CD4-positive, alpha-beta T cell (primary cell): ENCODE results near the gene RFNG. TPM values are rescaled to one million over a fixed set of nuclear protein-coding genes. Genes with fewer than 3 reads are reported as not detected.
A peak's percentile ranks its signal among the peaks of the same experiment; 100 is the strongest.

Source experiments
- ATAC-seq: fragments of 200-7000 bp; cut with Tn5 transposase; one replicate; pipeline ENCODE4 v1.10.0; 2022; ENCODE audit warnings: mild to moderate bottlenecking; ENCODE audit not compliant: poor library complexity
- CTCF ChIA-PET: fragments of 350-600 bp; sonication (Branson Sonifier 250); formaldehyde crosslinking; loops from one replicate; lab custom pipeline; 2021; ENCODE audit warnings: antibody characterized with exemption, inconsistent platforms; lab: Charles Lee
- POLR2A ChIA-PET: fragments of 350-600 bp; sonication (Branson Sonifier 250); formaldehyde crosslinking; loops from one replicate; lab custom pipeline; 2021; ENCODE audit warnings: antibody characterized with exemption, inconsistent platforms; lab: Charles Lee
- DNase-seq, 14 experiments: peaks; one replicate each; pipeline ENCODE4 v3.0.0-alpha.2; 2013 to 2020; ENCODE audit warnings: mixed read lengths in 2 of 14
- H3K27ac ChIP-seq, 2 donors: one replicate each; pipeline versions ENCODE4 v1.5.1 to v1.7.0; 2013; ENCODE audit warnings: low read length in 2 of 2, low read depth in 1 of 2, mild to moderate bottlenecking in 1 of 2
- H3K27me3 ChIP-seq, 2 experiments: 1 replicate in 1 of 2; 2 replicates in 1 of 2; pipeline versions ENCODE4 v1.6.1 to v1.7.0; 2013; ENCODE audit warnings: low read length in 2 of 2, control low read depth in 1 of 2, mild to moderate bottlenecking in 1 of 2, moderate library complexity in 1 of 2; ENCODE audit not compliant: insufficient read depth in 2 of 2, control insufficient read depth in 1 of 2
- H3K36me3 ChIP-seq: one replicate; pipeline ENCODE4 v1.6.1; 2013; ENCODE audit warnings: low read length, control low read depth; ENCODE audit not compliant: insufficient read depth
- H3K4me1 ChIP-seq: one replicate; pipeline ENCODE4 v1.6.1; 2013; ENCODE audit warnings: low read length, control low read depth; ENCODE audit not compliant: insufficient read depth
- H3K4me3 ChIP-seq: one replicate; pipeline ENCODE4 v1.5.1; 2013; ENCODE audit warnings: mild to moderate bottlenecking, low read length, moderate library complexity
- H3K9me3 ChIP-seq, 2 experiments: 1 replicate in 1 of 2; 2 replicates in 1 of 2; pipeline versions ENCODE4 v1.6.1 to v1.7.0; 2013; ENCODE audit warnings: low read length in 2 of 2, mild to moderate bottlenecking in 2 of 2, control low read depth in 1 of 2, moderate library complexity in 1 of 2; ENCODE audit not compliant: control insufficient read depth in 1 of 2, insufficient read depth in 1 of 2
- H3K27ac Mint-ChIP-seq: one replicate; pipeline ENCODE4 v1.8.0; 2020; ENCODE audit warnings: mixed read lengths
- H3K27me3 Mint-ChIP-seq: one replicate; pipeline ENCODE4 v1.8.0; 2021; ENCODE audit warnings: mixed read lengths
- H3K36me3 Mint-ChIP-seq: one replicate; pipeline ENCODE4 v1.8.0; 2021; ENCODE audit warnings: low read depth, mixed read lengths
- H3K4me1 Mint-ChIP-seq: one replicate; pipeline ENCODE4 v1.8.0; 2021; ENCODE audit warnings: low read depth, mixed read lengths
- H3K4me3 Mint-ChIP-seq: one replicate; pipeline ENCODE4 v1.8.0; 2020; ENCODE audit warnings: mild to moderate bottlenecking, mixed read lengths
- H3K9me3 Mint-ChIP-seq: one replicate; pipeline ENCODE4 v1.8.0; 2020; ENCODE audit warnings: mixed read lengths
- intact Hi-C, 2 experiments: fragments of 100-400 bp; cut with DNase I in 1 of 2; cut with micrococcal nuclease in 1 of 2; formaldehyde crosslinking; loops; one replicate each; pipeline versions ENCODE4 v1.15.1 to v1.9.0; 2023 to 2025; cut with DNase I, micrococcal nuclease
- total RNA-seq, 174 experiments: library from RNA in 2 of 174; stranded (reverse) in 2 of 174; gene quantifications; one replicate each; pipeline ENCODE4 v1.2.3 and lab custom pipeline; 2021 to 2026
- TF ChIP-seq, protein P1 (sequence below): fragments of 200-600 bp; IDR thresholded peaks from one replicate; pipeline ENCODE4 v1.8.0; 2022; ENCODE audit warnings: antibody characterized with exemption, mild to moderate bottlenecking

RFNG gene
- total RNA-seq, 2 experiments from 2014 or later = 28.1 to 31.2 TPM

DNA sequence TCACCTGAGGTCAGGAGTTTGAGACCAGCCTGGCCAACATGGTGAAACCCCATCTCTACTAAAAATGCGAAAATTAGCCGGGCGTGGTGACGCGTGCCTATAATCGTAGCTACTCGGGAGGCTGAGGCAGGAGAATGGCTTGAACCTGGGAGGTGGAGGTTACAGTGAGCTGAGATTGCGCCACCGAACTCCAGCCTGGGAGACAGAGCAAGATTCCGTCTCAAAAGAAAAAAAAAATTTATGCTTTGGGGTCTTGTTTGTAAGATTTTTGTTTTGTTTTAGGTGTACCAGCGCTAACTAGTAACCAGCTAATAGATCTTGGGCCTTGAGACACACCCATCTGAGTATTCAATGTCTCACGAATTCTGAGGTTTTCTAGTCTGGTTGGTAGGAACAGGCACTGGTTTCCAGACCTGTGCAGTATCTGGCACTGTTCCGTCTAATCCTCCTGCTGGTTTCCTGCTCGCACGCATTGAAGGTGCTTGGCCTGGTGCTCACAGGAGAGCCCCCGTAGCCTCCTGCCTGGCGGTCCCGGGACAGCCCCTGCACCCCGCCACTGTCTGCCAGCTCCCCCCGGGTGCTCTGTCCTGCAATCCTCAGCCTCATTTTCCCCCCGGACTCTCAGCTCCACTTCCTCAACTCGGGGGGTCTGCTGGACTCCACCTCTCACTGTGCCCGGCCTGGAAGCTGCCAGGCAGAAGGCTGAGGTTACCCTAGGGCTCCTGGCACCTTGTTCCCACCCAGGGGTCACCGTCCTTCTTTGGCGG is 24.6 kb upstream of the RFNG start:
- H3K36me3 ChIP-seq = peaks cover 19% of the 10 kb centered on the region
- no peak overlapping the region for H3K4me3 Mint-ChIP-seq

GRCh38 chr17:82073446-82073845 is 21.8 kb upstream of the RFNG start:
- Histone ChIP-seq H3K36me3 (no peaks in the 10 kb centered on the region), H3K4me1 (no peaks in the 10 kb centered on the region), H3K9me3 (no peaks in the 10 kb centered on the region), H3K4me3 (no peak overlapping the region), H3K27me3 (no peaks in the 10 kb centered on the region), H3K27ac (no peak overlapping the region)
- Mint-ChIP-seq H3K36me3 (no peaks in the 10 kb centered on the region), H3K4me1 (no peaks in the 10 kb centered on the region), H3K27ac (no peak overlapping the region), H3K9me3 (no peaks in the 10 kb centered on the region), H3K4me3 (no peak overlapping the region), H3K27me3 (no peaks in the 10 kb centered on the region)
- ATAC-seq (no peak), DNase-seq (no peak)
- TF ChIP-seq, protein P1, sequence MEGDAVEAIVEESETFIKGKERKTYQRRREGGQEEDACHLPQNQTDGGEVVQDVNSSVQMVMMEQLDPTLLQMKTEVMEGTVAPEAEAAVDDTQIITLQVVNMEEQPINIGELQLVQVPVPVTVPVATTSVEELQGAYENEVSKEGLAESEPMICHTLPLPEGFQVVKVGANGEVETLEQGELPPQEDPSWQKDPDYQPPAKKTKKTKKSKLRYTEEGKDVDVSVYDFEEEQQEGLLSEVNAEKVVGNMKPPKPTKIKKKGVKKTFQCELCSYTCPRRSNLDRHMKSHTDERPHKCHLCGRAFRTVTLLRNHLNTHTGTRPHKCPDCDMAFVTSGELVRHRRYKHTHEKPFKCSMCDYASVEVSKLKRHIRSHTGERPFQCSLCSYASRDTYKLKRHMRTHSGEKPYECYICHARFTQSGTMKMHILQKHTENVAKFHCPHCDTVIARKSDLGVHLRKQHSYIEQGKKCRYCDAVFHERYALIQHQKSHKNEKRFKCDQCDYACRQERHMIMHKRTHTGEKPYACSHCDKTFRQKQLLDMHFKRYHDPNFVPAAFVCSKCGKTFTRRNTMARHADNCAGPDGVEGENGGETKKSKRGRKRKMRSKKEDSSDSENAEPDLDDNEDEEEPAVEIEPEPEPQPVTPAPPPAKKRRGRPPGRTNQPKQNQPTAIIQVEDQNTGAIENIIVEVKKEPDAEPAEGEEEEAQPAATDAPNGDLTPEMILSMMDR = no peak
- CTCF ChIA-PET = no interaction called here
- POLR2A ChIA-PET = no interaction called here
- intact Hi-C loops = no loop called here

More for the DNA sequence above, 24.6 kb upstream of the RFNG start:
- TF ChIP-seq, protein P1 = no peak
- POLR2A ChIA-PET = no interaction called here
- Histone ChIP-seq H3K4me1 (no peaks in the 10 kb centered on the region), H3K27ac (no peak overlapping the region), H3K4me3 (no peak overlapping the region), H3K27me3 (no peaks in the 10 kb centered on the region), H3K9me3 (no peaks in the 10 kb centered on the region)
- CTCF ChIA-PET = interaction anchor here (0.8 kb wide), 1 partner anchor 46 kb away, joined by 3 read pairs; no protein-coding TSS in a partner anchor
- Mint-ChIP-seq H3K4me1 (no peaks in the 10 kb centered on the region), H3K36me3 (peaks cover 15% of the 10 kb centered on the region), H3K27me3 (no peaks in the 10 kb centered on the region), H3K9me3 (no peaks in the 10 kb centered on the region), H3K27ac (peak overlapping the region; percentile 42)
- intact Hi-C loops = no loop called here
- DNase-seq = peak in 1 of 14 experiments; percentile 1
- no peak for ATAC-seq

DNA sequence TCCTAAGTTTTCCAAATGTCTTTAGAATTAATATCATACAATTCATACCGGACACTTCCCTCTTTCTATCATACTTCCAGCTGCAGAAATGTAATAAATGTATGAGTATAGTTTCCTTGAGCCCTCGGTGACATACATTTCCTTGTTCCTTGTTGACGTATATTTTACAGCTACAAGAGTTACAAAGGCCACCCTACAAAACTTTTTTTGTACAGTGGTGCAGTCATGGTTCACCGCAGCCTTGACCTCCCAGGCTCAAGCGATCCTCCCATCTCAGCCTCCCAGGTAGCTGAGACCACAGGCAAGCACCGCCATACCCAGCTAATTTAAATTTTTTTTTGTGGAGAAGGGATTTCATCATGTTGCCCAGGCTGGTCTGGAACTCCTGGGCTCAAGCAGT is 21.2 kb upstream of the RFNG start:
- H3K36me3 ChIP-seq = no peaks in the 10 kb centered on the region
- CTCF ChIA-PET = no interaction called here

More for the DNA sequence above, 21.2 kb upstream of the RFNG start:
- intact Hi-C loops = no loop called here
- no peak overlapping the region for H3K4me3 Mint-ChIP-seq
- Histone ChIP-seq H3K4me1 (no peaks in the 10 kb centered on the region), H3K27me3 (no peaks in the 10 kb centered on the region), H3K27ac (no peak overlapping the region), H3K9me3 (no peaks in the 10 kb centered on the region), H3K4me3 (no peak overlapping the region)
- no peaks in the 10 kb centered on the region for H3K36me3 Mint-ChIP-seq
- DNase-seq = no peak
- POLR2A ChIA-PET = no interaction called here
- no peaks in the 10 kb centered on the region for H3K27me3 Mint-ChIP-seq
- TF ChIP-seq, protein P1 = no peak
- no peak for ATAC-seq
- H3K27ac Mint-ChIP-seq = no peak overlapping the region
- no peaks in the 10 kb centered on the region for H3K4me1 Mint-ChIP-seq
- no peaks in the 10 kb centered on the region for H3K9me3 Mint-ChIP-seq
